Measurements from ENCODE around the gene PRKG1.
A peak's percentile ranks its signal among the peaks of the same experiment; 100 is the strongest.

PRKG1 gene

GRCh38 chr10:51879238-51879637 is 805.0 kb downstream of the PRKG1 start:
- ATAC-seq (ENCODE audit: insufficient read depth, low read depth) (peak; percentile 80), DNase-seq (no peak)
- H3K4me1 ChIP-seq (ENCODE audit: insufficient read depth, low read length), result no peaks in the 10 kb centered on the region
- no peaks in the 10 kb centered on the region for H4K20me1 ChIP-seq (ENCODE audit: insufficient read depth, low read length)
- H3K27ac ChIP-seq (ENCODE audit: low read length), result no peak overlapping the region
- no peak overlapping the region for H3K4me2 ChIP-seq (ENCODE audit: insufficient read depth, low read length)
- no peak for TF ChIP-seq EZH2 (IDR thresholded peaks at IDR 0.05; ENCODE audit: borderline replicate concordance, low read depth, low read length, severe bottlenecking)
- no peak for TF ChIP-seq CTCF (IDR thresholded peaks at IDR 0.05; ENCODE audit: borderline replicate concordance, extremely low read depth, low read length, poor library complexity, severe bottlenecking)
- H3K79me2 ChIP-seq (ENCODE audit: insufficient read depth, low read length), result no peaks in the 10 kb centered on the region
- no peak overlapping the region for H3K4me3 ChIP-seq (ENCODE audit: low read depth in 1 of 2, low read length in 2 of 2)
- no peaks in the 10 kb centered on the region for H3K27me3 ChIP-seq (ENCODE audit: insufficient read depth, low read length, poor library complexity)
- H3K9ac ChIP-seq (ENCODE audit: low read depth, low read length), result no peak overlapping the region
- H2AFZ ChIP-seq (ENCODE audit: low read depth, low read length), result no peak overlapping the region
- no peaks in the 10 kb centered on the region for H3K36me3 ChIP-seq (ENCODE audit: insufficient read depth, low read length)
- no peaks in the 10 kb centered on the region for H3K9me3 ChIP-seq (ENCODE audit: insufficient read depth, low read length, severe bottlenecking)

DNA sequence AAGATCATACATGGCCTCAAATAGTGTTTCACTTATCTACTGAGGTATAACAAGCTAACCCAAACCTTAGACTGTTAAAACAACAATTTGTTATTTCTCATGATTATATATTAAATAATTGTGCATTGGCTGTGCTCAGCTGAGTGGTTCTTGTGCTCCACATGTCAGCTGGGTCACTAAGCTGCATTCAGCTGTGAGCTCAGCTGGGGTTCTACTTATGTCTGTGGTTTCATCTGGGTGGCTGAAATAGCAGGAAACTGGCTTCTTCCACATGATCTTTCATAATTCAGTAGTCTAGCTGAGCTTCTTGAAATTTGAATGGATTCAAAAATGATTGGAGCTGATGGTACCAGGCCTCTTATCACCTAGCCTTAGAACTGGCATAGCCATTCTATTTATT is 806.9 kb downstream of the PRKG1 start:
- Histone ChIP-seq H4K20me1 (ENCODE audit: insufficient read depth, low read length) (no peaks in the 10 kb centered on the region), H3K4me2 (ENCODE audit: insufficient read depth, low read length) (no peak overlapping the region), H2AFZ (ENCODE audit: low read depth, low read length) (no peak overlapping the region), H3K36me3 (ENCODE audit: insufficient read depth, low read length) (no peaks in the 10 kb centered on the region), H3K27ac (ENCODE audit: low read length) (no peak overlapping the region), H3K4me1 (ENCODE audit: insufficient read depth, low read length) (no peaks in the 10 kb centered on the region), H3K9me3 (ENCODE audit: insufficient read depth, low read length, severe bottlenecking) (no peaks in the 10 kb centered on the region), H3K4me3 (ENCODE audit: low read depth in 1 of 2, low read length in 2 of 2) (no peak overlapping the region), H3K9ac (ENCODE audit: low read depth, low read length) (no peak overlapping the region), H3K79me2 (ENCODE audit: insufficient read depth, low read length) (no peaks in the 10 kb centered on the region), H3K27me3 (ENCODE audit: insufficient read depth, low read length, poor library complexity) (no peaks in the 10 kb centered on the region)
- no peak for DNase-seq
- no peak for ATAC-seq (ENCODE audit: insufficient read depth, low read depth)
- TF ChIP-seq CTCF (IDR thresholded peaks at IDR 0.05; ENCODE audit: borderline replicate concordance, extremely low read depth, low read length, poor library complexity, severe bottlenecking) (no peak), EZH2 (IDR thresholded peaks at IDR 0.05; ENCODE audit: borderline replicate concordance, low read depth, low read length, severe bottlenecking) (no peak)

DNA sequence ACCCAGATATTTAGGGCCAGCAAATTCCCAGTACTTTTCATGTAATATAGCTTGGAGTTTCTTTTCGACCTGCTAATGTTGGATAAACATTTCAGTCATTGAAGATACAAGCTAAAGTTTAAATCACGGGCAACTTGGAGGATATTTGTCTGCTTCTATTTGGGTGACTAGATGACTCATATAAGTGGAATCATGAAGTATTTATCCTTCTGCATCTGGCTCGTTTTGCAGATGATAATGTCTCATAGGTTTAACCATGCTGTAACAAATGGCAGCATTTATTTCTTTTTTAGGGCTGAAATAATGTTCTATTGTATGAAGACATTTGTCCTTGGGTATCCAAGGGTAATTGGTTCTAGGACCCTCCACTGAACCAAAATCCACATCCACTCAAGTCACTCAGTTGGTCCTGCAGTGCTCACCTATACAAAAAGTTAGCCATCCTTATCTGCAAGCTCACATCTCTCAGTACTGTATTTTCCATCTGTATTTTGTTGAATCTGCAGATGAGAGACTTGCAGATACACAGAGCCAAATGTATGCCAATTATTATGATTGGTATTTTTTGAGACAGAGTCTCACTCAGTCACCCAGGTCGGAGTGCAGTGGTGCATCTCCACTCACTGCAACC is 812.3 kb downstream of the PRKG1 start:
- no peak overlapping the region for H3K9ac ChIP-seq (ENCODE audit: low read depth, low read length)
- H3K79me2 ChIP-seq (ENCODE audit: insufficient read depth, low read length), result no peaks in the 10 kb centered on the region
- H3K4me1 ChIP-seq (ENCODE audit: insufficient read depth, low read length), result no peaks in the 10 kb centered on the region
- H3K27ac ChIP-seq (ENCODE audit: low read length), result no peak overlapping the region
- no peaks in the 10 kb centered on the region for H3K9me3 ChIP-seq (ENCODE audit: insufficient read depth, low read length, severe bottlenecking)
- no peak overlapping the region for H2AFZ ChIP-seq (ENCODE audit: low read depth, low read length)
- H3K27me3 ChIP-seq (ENCODE audit: insufficient read depth, low read length, poor library complexity), result no peaks in the 10 kb centered on the region
- DNase-seq (no peak), ATAC-seq (ENCODE audit: insufficient read depth, low read depth) (no peak)
- no peaks in the 10 kb centered on the region for H3K36me3 ChIP-seq (ENCODE audit: insufficient read depth, low read length)
- no peak overlapping the region for H3K4me3 ChIP-seq (ENCODE audit: low read depth in 1 of 2, low read length in 2 of 2)
- no peaks in the 10 kb centered on the region for H4K20me1 ChIP-seq (ENCODE audit: insufficient read depth, low read length)
- TF ChIP-seq CTCF (IDR thresholded peaks at IDR 0.05; ENCODE audit: borderline replicate concordance, extremely low read depth, low read length, poor library complexity, severe bottlenecking) (no peak), EZH2 (IDR thresholded peaks at IDR 0.05; ENCODE audit: borderline replicate concordance, low read depth, low read length, severe bottlenecking) (no peak)
- no peak overlapping the region for H3K4me2 ChIP-seq (ENCODE audit: insufficient read depth, low read length)
